Kidney glomerular epithelial cell (primary cell): ENCODE data around the gene PIGV.
"Not testable (repeated sequence)": the region's sequence is repeated elsewhere in the genome, so short reads cannot be mapped to it uniquely, and the experiment has no call there.

Experiments
- DNase-seq: peaks from one replicate; lab custom pipeline; 2025; lab: John Stamatoyannopoulos, UW

Gene PIGV

GRCh38 chr1:26833432-26834405, 46.0 kb downstream of the PIGV start:
- DNase-seq: no peak

GRCh38 chr1:26837665-26838064, 49.9 kb downstream of the PIGV start:
- DNase-seq: not testable (repeated sequence)

DNA sequence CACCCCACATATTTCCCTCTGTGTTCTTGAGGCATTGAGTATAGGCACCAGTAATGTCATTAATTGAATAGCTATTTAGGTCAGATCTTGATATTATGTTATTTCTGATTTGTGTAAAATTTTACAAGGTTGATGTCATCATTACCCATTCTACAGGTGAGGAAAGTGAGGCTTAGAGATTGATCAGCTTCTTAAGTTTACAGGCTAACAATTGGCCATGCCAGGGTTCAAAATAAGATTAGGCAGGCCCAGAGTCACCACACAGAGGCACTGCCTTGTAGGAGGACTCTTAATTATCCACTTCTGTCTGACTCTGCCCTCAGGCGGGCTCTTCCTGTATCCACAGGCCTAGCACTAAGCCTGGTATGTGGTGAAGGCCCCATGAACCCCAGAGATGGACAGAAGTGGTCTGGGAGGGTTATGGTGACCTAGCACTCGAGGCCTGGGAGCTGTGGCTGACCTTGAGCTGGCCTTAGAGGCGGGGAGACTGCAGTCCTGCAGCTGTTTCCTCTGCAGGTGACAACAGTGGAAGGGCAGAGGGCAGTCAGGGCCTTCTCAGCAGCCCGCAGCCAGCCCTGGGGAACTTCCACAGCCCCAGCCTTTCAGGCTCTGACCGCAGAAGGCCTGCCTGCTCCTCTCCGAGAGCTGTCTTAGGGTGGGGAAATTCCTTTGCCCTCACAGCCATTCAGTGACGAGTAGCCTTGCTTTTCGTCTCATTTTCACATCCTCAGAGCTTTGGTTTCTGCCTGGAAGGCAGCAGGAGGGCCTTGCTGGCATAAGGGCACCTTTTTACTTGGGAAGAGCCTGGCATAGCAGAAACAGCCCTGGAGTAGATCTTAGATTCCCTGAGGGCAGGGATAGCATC, 51.0 kb downstream of the PIGV start:
- DNase-seq: no peak

- no peak for DNase-seq
Measured at GRCh38 chr1:26839339-26839722, 51.6 kb downstream of the PIGV start.

- no peak for DNase-seq
Measured at GRCh38 chr1:26839779-26840178, 52.0 kb downstream of the PIGV start.

GRCh38 chr1:26844424-26845196, 56.9 kb downstream of the PIGV start:
- DNase-seq: no peak

DNA sequence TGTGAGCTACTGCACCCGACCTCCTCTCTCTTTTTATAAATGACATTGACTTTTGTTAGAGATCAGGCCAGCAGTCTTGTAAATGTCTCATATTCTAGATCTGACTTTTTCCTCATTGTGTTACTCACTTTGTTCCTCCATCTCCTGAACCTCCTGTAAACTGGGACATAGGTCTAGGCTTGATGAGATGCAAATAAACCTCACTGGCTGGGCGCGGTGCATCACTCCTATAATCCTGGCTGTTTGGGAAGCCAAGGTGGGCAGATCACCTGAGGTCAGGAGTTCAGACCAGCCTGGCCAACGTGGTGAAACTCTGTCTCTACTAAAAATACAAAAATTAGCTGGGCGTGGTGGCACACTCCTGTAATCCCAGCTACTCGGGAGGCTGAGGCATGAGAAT, 60.1 kb downstream of the PIGV start:
- DNase-seq: not testable (repeated sequence)
